Ectodermal cell (in vitro differentiated cells): ENCODE results near the gene NRL.

Source experiments
- H3K27ac ChIP-seq: 2 replicates; pipeline ENCODE4 v1.7.0; 2013; ENCODE audit warnings: mild to moderate bottlenecking, low read depth, low read length; ENCODE audit not compliant: insufficient read depth, poor library complexity, severe bottlenecking
- H3K27me3 ChIP-seq: 2 replicates; pipeline ENCODE4 v1.7.0; 2013; ENCODE audit warnings: mild to moderate bottlenecking, low read length; ENCODE audit not compliant: insufficient read depth, control insufficient read depth, poor library complexity, severe bottlenecking
- H3K36me3 ChIP-seq: one replicate; pipeline ENCODE4 v1.7.0; 2013; ENCODE audit warnings: low read length; ENCODE audit not compliant: control insufficient read depth, insufficient read depth
- H3K4me1 ChIP-seq: one replicate; pipeline ENCODE4 v1.7.0; 2013; ENCODE audit warnings: low read length; ENCODE audit not compliant: control insufficient read depth, insufficient read depth
- H3K4me3 ChIP-seq: 2 replicates; pipeline ENCODE4 v1.7.0; 2013; ENCODE audit warnings: low read depth, low read length, control low read depth; ENCODE audit not compliant: insufficient read depth
- H3K9me3 ChIP-seq: 2 replicates; pipeline ENCODE4 v1.7.0; 2013; ENCODE audit warnings: mild to moderate bottlenecking, low read length, moderate library complexity; ENCODE audit not compliant: control insufficient read depth
- WGBS, 2 experiments: methylation state at CpG; one replicate each; pipeline ENCODE4 v1.1.7; 2013; ENCODE audit warnings: missing lambda C conversion rate in 2 of 2; 5-methylcytosine and 5-hydroxymethylcytosine counted together

The NRL gene

DNA sequence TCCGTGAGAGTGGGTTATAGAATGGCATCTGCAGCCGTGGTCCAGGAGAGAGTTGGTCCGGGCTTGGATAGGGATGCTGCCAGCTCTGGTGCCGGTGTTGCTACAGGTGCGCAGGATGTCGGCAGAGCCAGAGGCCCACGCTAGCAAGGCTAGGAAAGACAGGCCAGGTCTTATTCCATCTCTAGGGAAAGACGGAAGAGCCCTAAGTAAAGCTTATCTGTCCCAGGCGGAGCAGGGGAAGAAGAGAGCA is 20.8 kb upstream of the NRL start:
- H3K36me3 ChIP-seq = peaks cover 14% of the 10 kb centered on the region
- no peak overlapping the region for H3K27ac ChIP-seq
- no peaks in the 10 kb centered on the region for H3K9me3 ChIP-seq
- peaks cover 5% of the 10 kb centered on the region for H3K27me3 ChIP-seq
- peak overlapping the region; percentile 81 for H3K4me3 ChIP-seq
- 16 to 17% methylated on average over 9 of the region's 9 CpGs for WGBS, 2 experiments
- peaks cover 2% of the 10 kb centered on the region for H3K4me1 ChIP-seq

DNA sequence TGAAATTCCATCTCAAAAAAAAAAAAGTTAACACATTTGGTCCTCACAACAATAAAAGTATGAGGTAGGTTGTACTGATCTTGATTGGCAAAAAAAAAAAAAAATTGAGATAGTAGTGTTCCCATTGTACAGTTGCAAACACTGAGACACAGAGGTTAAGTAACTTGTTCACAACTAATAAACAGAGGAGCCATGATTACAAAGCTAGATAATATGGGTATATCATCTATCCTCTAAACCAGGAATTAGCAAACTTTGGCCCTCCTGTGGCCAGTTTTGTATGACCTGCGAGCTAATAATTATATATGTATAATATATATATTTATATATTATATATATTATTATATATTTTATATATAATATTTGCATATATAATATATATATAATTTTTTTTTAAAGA is 19.0 kb upstream of the NRL start:
- Histone ChIP-seq H3K9me3 (no peaks in the 10 kb centered on the region), H3K27ac (no peak overlapping the region), H3K4me3 (no peak overlapping the region), H3K36me3 (peaks cover 8% of the 10 kb centered on the region), H3K27me3 (peaks cover 5% of the 10 kb centered on the region), H3K4me1 (no peaks in the 10 kb centered on the region)
- no CpG with 5 or more reads among the region's 1 CpG for WGBS, 2 experiments

DNA sequence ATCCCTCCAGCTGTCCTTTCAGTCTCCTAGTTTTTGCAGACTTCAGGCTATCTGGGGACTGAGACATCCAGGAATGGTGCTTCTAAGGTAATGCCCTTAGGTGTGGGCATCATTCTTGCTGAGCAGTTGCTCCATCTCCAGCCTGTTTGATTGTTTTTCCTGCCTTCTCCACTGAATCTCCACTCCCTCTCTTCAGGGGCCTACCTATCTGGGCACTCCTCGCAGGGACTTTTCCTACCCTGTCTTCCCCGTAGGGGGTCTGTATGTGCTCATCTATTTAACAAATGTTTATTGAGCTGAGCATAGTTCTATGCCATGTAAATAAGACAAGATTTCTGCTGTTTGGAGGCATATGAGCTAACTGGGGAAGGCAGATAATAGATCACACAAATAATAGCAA is 18.2 kb upstream of the NRL start:
- Histone ChIP-seq H3K36me3 (peaks cover under 1% of the 10 kb centered on the region), H3K27me3 (peaks cover 5% of the 10 kb centered on the region), H3K27ac (no peak overlapping the region), H3K4me1 (no peaks in the 10 kb centered on the region), H3K4me3 (no peak overlapping the region), H3K9me3 (no peaks in the 10 kb centered on the region)
- WGBS, 2 experiments = 92 to 96% methylated on average over 2 of the region's 2 CpGs

DNA sequence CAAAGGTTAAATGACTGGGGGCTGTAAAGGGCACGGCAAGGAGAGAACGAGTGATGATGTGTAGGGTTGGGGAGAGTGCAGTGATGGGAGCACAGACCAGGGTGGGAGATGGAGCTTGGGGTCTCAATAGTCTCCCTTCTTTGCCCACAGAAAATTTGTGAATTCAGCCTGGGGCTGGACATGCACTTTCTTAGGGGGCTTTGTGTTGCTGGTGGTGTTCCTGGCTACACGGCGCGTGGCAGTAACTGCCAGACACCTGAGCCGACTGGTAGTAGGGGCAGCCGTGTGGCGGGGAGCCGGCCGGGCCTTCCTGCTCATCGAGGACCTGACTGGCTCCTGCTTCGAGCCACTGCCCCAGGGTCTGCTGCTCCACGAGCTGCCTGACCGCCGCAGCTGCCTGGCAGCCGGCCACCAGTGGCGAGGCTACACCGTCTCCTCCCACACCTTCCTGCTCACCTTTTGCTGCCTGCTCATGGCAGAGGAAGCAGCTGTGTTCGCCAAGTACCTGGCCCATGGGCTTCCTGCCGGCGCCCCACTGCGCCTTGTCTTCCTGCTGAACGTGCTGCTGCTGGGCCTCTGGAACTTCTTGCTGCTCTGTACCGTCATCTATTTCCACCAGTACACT is 17.4 kb upstream of the NRL start:
- 92% methylated on average over 24 of the region's 24 CpGs for WGBS, 2 experiments
- Histone ChIP-seq H3K27ac (no peak overlapping the region), H3K9me3 (no peaks in the 10 kb centered on the region), H3K36me3 (no peaks in the 10 kb centered on the region), H3K4me1 (no peaks in the 10 kb centered on the region), H3K27me3 (peaks cover 5% of the 10 kb centered on the region), H3K4me3 (no peak overlapping the region)

DNA sequence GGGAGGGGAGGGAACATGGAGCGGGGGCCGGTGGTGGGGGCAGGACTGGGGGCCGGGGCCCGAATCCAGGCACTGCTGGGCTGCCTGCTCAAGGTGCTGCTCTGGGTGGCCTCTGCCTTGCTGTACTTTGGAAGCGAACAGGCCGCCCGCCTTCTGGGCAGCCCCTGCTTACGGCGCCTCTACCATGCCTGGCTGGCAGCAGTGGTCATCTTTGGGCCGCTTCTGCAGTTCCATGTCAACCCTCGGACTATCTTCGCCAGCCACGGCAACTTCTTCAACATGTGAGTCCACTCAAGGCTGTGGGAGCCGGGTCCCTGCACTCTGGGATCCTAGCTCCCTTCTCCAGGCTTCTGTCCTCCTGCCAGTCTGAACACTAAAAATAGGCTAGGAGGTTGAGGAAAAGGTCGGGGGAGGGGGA is 16.8 kb upstream of the NRL start:
- Histone ChIP-seq H3K27me3 (peaks cover 5% of the 10 kb centered on the region), H3K4me1 (no peaks in the 10 kb centered on the region), H3K36me3 (no peaks in the 10 kb centered on the region), H3K27ac (no peak overlapping the region), H3K4me3 (no peak overlapping the region), H3K9me3 (no peaks in the 10 kb centered on the region)
- 93 to 94% methylated on average over 15 of the region's 15 CpGs for WGBS, 2 experiments

DNA sequence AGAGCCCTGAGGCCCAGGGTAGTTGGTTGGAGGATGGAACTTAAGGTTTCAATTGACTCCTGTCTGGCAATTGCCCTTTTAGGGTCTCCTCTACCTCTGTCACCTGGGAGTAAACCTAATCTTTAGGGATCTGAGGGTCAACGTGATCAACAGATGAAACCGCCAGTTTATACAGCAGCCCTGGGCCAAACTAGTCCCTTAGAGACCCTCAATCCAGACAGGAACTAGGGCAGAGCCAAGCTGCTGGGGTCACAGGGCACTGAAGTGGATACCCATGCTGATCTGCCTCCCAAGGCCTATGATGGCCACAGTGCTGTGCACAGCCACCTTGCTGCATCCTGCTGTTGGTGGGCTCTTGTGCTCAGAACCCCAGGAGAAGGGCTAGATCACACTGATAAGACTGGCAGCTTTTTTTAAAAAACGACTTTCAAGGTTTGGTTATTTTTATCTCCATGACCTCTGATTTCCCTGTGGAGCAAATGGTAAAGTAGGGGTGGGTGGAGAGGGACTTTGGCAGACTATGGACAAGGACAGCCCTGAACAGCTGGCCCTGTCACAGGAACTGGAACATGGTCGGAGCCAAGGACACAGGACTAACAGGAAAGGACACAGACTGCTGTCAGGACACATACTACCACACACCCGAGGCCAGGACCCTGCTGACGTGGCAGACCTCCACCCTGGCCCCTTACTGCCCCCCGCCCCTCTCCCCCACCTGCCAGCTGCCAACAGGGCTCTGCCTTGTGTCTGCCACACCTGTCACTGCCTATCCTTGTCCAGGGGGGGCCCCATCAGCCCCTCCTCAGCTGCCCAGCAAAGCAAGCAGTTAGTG is 16.2 kb upstream of the NRL start:
- Histone ChIP-seq H3K4me1 (no peaks in the 10 kb centered on the region), H3K27me3 (peaks cover 5% of the 10 kb centered on the region), H3K36me3 (no peaks in the 10 kb centered on the region), H3K9me3 (no peaks in the 10 kb centered on the region), H3K27ac (no peak overlapping the region), H3K4me3 (no peak overlapping the region)
- WGBS, 2 experiments = 88 to 89% methylated on average over 7 of the region's 7 CpGs

DNA sequence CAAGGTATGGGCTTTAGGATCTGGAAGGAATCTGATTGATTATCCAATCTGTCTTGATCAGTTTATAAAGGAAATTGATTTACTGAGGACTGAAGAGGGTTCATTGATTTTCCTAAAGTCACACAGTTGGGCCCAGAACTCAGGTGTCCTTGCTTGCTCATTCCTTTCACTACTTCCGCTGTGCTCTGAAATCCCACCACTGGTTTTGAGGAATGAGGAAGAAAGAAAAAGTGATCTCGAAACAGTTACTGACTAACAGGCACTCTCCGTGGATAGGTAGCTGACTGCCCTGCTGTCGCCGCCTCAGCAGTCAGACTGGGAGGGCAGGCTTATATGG is 15.6 kb upstream of the NRL start, which contains the start of gene FITM1:
TSS of gene FITM1 (plus strand) at position 280 of the 337 bp plus-strand sequence. CDS start 905 bp downstream, outside the sequence.
- Histone ChIP-seq H3K27me3 (peaks cover 4% of the 10 kb centered on the region), H3K4me1 (no peaks in the 10 kb centered on the region), H3K27ac (no peak within 1 kb of the TSS), H3K9me3 (no peaks in the 10 kb centered on the region), H3K36me3 (no peaks in the 10 kb centered on the region), H3K4me3 (no peak within 1 kb of the TSS)
- WGBS, 2 experiments = 92 to 95% methylated on average over 5 of the region's 5 CpGs

DNA sequence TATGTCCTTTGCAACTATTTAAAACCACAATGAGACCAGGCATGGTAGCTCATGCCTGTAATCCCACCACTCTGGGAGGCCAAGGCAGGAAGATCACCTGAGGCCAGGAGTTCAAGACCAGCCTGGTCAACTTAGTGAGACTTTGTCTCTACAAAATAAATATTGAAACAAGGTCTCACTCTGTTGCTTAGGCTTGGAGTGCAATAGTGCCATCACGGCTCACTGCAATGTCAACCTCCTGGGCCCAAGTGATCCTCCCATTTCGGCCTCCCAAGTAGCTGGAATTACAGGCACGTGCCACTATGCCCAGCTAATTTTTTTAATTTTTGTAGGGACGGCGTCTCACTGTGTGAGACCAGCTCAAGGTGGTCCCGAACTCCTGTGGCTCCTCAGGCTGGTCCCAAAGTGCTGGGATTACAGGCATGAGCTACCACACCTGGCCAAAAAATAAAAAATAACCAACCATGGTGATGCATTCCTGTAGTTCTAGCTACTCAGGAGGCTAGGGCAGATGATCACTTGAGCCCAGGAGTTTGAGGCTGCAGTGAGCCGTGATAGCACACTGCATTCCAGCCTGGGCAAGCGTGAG is 14.8 kb upstream of the NRL start:
- no peaks in the 10 kb centered on the region for H3K27me3 ChIP-seq
- H3K27ac ChIP-seq = no peak overlapping the region
- H3K9me3 ChIP-seq = no peaks in the 10 kb centered on the region
- 88 to 94% methylated on average over 8 of the region's 8 CpGs for WGBS, 2 experiments
- H3K36me3 ChIP-seq = no peaks in the 10 kb centered on the region
- no peak overlapping the region for H3K4me3 ChIP-seq
- H3K4me1 ChIP-seq = no peaks in the 10 kb centered on the region

DNA sequence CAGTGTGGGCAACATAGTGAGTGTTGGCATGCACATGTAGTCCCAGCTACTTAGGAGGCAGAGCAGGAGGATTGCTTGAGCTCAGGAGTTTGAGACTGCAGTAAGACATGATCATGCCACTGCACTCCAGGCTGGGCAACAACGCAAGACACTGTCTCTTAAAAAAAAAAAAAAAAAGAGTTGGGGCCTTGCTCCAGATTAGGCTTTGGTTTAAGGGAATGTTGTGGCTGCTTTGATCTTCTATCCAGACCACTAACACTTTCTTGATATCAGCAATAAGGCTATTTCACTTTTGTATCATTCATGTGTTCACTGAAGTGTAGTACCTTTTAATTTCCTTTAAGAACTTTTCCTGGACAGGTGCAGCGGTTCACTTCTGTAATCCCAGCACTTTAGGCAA is 12.9 kb upstream of the NRL start:
- H3K4me1 ChIP-seq = no peaks in the 10 kb centered on the region
- no peaks in the 10 kb centered on the region for H3K9me3 ChIP-seq
- no peak overlapping the region for H3K27ac ChIP-seq
- H3K36me3 ChIP-seq = peaks cover 2% of the 10 kb centered on the region
- no peak overlapping the region for H3K4me3 ChIP-seq
- 95% methylated on average over 2 of the region's 2 CpGs for WGBS, 2 experiments
- H3K27me3 ChIP-seq = no peaks in the 10 kb centered on the region

DNA sequence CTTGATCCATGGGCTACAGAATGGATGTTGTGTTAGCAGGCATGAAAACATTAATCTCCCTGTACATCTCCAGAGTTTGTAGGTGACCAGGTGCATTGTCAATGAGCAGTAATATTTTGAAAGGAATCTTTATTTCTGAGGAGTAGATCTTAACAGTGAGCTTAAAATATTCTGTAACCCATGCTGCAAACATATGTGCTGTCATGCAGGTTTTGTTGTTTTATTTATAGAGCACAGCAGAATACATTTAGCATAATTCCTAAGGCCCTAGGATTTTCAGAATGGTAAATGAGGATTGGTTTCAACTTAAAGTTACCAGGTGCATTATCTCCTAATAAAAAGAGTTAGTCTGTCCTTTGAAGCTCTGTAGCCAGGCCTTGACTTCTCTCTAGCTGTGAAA is 12.2 kb upstream of the NRL start:
- H3K27me3 ChIP-seq = no peaks in the 10 kb centered on the region
- H3K36me3 ChIP-seq = peaks cover 6% of the 10 kb centered on the region
- H3K4me3 ChIP-seq = no peak overlapping the region
- no peak overlapping the region for H3K27ac ChIP-seq
- no peaks in the 10 kb centered on the region for H3K9me3 ChIP-seq
- H3K4me1 ChIP-seq = no peaks in the 10 kb centered on the region
